PFSK-1 (cell line): ENCODE measurements around the gene INTS11.

Experiments used
- POLR2AphosphoS5 ChIP-seq: IDR thresholded peaks from 2 replicates; pipeline ENCODE4 v1.6.1; 2012; ENCODE audit warnings: low read depth, mild to moderate bottlenecking, control low read depth, low read length, moderate library complexity
- REST ChIP-seq, 2 experiments: IDR thresholded peaks; 2 replicates each; pipeline versions ENCODE4 v1.6.1 to v1.8.0; 2011 to 2012; ENCODE audit warnings: low read depth in 2 of 2, low read length in 2 of 2, control low read depth in 1 of 2, inconsistent platforms in 1 of 2, mild to moderate bottlenecking in 1 of 2, moderate library complexity in 1 of 2; ENCODE audit not compliant: insufficient read depth in 1 of 2
- TAF1 ChIP-seq: IDR thresholded peaks from 2 replicates; pipeline ENCODE4 v1.6.1; 2012; ENCODE audit warnings: low read length, control low read depth, borderline replicate concordance; ENCODE audit not compliant: insufficient read depth

- TF ChIP-seq POLR2AphosphoS5 (no peak), REST (IDR thresholded peaks at IDR 0.05; ENCODE audit: insufficient read depth in 1 of 2, low read depth in 2 of 2, low read length in 2 of 2) (no peak), TAF1 (no peak)
These were observed 11.4 kb upstream of the INTS11 start for GRCh38 chr1:1335792-1336248.
